ENCODE data around the gene CDKAL1.
"Not testable (repeated sequence)": the region's sequence is repeated elsewhere in the genome, so short reads cannot be mapped to it uniquely, and the experiment has no call there.

Gene CDKAL1

DNA sequence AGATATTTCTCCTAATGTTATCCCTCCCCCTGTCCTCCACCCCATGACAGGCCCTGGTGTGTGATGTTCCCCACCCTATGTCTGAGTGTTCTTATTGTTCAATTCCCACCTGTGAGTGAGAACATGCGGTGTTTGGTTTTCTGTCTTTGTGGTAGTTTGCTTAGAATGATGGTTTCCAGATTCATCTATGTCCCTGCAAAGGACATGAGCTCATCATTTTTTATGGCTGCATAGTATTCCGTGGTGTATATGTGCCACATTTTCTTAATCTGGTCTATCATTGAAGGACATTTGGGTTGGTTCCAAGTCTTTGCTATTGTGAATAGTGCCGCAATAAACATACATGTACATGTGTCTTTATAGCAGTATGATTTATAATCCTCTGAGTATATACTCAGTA is 83.3 kb downstream of the CDKAL1 start:
- H3K36me3 Mint-ChIP-seq (ENCODE audit: low read depth); H3K9me3 Mint-ChIP-seq; H3K4me3 Mint-ChIP-seq; H3K27ac Mint-ChIP-seq; H3K27me3 Mint-ChIP-seq; intact Hi-C loops (cut with micrococcal nuclease); H3K4me1 Mint-ChIP-seq (ENCODE audit: low read depth): not testable (repeated sequence)

DNA sequence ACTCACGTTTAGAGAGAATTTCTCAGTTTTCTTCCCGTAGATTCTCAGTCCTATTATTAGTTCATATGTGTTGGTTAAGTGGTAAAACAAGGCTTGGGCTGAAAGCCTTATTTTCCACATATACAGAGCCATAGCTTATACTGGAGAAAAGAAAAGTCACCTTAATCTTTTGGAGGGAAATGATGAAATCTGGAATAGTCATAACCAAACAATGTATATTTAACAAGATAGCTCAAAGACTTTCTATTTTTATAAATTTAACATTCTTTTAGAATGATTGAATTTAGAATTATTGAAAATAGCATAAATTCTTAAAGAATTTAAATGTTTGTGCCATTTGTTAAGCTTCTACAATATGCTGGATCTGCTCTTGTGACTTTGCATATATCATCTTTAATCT is 85.8 kb downstream of the CDKAL1 start:
- H3K36me3 Mint-ChIP-seq (ENCODE audit: low read depth): no peaks in the 10 kb centered on the region
- no peak overlapping the region for H3K4me3 Mint-ChIP-seq
- H3K27ac Mint-ChIP-seq: no peak overlapping the region
- intact Hi-C loops (cut with micrococcal nuclease): no loop called here
- no peaks in the 10 kb centered on the region for H3K9me3 Mint-ChIP-seq
- H3K27me3 Mint-ChIP-seq: no peaks in the 10 kb centered on the region
- H3K4me1 Mint-ChIP-seq (ENCODE audit: low read depth): peaks cover 5% of the 10 kb centered on the region

DNA sequence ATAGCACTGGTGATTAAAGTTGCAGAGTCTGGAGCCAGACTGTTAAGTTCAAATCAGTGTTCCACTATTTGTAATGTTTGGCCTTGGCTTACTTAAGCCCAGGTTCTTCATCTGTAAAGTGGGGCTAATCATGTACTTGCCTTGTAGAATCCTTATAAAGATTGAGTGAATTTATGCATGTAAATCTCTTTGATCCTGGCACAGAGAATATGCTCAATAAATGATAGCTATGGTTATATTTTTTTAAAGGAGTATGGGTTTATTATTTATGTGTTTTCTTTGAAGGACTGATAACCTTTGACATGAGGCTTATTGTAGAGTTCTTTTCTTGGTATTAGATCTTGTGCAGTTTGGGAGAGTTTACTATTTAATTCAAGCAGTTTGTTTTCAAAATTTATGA is 89.5 kb downstream of the CDKAL1 start:
- Mint-ChIP-seq H3K9me3 (no peaks in the 10 kb centered on the region), H3K4me1 (ENCODE audit: low read depth) (peaks cover 5% of the 10 kb centered on the region), H3K4me3 (no peak overlapping the region), H3K27me3 (no peaks in the 10 kb centered on the region), H3K36me3 (ENCODE audit: low read depth) (no peaks in the 10 kb centered on the region), H3K27ac (no peak overlapping the region)
- intact Hi-C loops (cut with micrococcal nuclease): no loop called here

DNA sequence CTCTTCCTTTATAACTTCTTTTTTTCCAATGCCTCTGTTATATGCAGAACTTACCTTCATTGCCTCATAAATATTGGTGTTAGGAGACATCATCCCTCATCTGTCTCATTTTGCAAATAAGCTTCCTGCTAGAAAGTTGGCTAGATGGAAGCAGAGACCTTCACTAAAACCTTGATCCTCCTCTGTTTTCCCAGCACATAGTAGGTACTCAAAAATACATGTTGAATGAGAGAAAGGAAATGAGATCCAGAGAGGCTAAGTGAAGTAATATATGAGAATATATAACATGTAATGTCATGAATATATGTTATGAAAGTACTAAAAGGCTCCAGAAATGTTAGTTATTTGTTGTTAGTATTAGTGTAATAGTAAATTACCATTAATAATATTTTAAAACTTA is 91.9 kb downstream of the CDKAL1 start:
- no peaks in the 10 kb centered on the region for H3K9me3 Mint-ChIP-seq
- no peak overlapping the region for H3K27ac Mint-ChIP-seq
- intact Hi-C loops (cut with micrococcal nuclease): no loop called here
- H3K36me3 Mint-ChIP-seq (ENCODE audit: low read depth): peaks cover 2% of the 10 kb centered on the region
- H3K4me3 Mint-ChIP-seq: no peak overlapping the region
- H3K4me1 Mint-ChIP-seq (ENCODE audit: low read depth): peaks cover 5% of the 10 kb centered on the region
- H3K27me3 Mint-ChIP-seq: no peaks in the 10 kb centered on the region

DNA sequence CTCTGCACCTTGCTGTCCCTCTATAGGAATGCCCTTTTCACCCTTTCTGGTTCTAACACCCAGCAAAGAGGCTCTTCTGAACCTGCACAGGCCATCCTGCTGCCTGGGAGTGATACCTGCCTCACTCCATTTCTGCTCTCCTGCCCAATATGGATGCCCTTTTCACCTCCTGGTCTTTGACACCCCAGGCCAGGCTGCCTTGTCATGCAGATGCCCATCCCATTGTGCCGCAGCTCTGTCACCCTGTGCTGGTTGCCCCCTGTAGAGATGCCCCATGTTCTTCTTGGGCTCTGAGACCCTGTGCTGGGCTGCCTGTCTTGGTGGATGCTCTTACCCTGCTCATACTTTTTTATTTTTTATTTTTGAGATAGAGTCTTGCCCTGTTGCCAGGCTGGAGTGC is 95.3 kb downstream of the CDKAL1 start:
- H3K27me3 Mint-ChIP-seq: no peaks in the 10 kb centered on the region
- no peak overlapping the region for H3K4me3 Mint-ChIP-seq
- no peaks in the 10 kb centered on the region for H3K4me1 Mint-ChIP-seq (ENCODE audit: low read depth)
- peaks cover 7% of the 10 kb centered on the region for H3K36me3 Mint-ChIP-seq (ENCODE audit: low read depth)
- intact Hi-C loops (cut with micrococcal nuclease): no loop called here
- no peak overlapping the region for H3K27ac Mint-ChIP-seq
- H3K9me3 Mint-ChIP-seq: no peaks in the 10 kb centered on the region

DNA sequence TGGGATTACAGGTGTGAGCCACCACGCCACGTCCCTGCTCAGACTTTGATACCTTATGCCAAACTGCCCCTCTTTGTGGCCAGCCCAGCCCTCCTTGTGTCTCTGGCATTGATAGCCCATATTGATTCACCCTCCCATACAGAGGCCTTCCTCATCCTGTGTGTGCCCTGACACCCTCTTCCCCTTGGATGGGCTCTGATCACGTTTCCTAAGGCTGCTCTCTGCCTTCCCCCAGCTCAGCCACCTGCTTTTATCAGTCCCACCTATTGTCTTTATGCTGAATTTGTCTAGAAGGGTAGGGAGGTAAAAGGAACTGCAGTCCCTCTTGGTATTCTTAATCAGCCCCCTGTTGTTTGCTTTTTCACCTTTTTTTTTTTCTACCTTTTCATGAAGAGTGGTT is 95.9 kb downstream of the CDKAL1 start:
- no peaks in the 10 kb centered on the region for H3K27me3 Mint-ChIP-seq

DNA sequence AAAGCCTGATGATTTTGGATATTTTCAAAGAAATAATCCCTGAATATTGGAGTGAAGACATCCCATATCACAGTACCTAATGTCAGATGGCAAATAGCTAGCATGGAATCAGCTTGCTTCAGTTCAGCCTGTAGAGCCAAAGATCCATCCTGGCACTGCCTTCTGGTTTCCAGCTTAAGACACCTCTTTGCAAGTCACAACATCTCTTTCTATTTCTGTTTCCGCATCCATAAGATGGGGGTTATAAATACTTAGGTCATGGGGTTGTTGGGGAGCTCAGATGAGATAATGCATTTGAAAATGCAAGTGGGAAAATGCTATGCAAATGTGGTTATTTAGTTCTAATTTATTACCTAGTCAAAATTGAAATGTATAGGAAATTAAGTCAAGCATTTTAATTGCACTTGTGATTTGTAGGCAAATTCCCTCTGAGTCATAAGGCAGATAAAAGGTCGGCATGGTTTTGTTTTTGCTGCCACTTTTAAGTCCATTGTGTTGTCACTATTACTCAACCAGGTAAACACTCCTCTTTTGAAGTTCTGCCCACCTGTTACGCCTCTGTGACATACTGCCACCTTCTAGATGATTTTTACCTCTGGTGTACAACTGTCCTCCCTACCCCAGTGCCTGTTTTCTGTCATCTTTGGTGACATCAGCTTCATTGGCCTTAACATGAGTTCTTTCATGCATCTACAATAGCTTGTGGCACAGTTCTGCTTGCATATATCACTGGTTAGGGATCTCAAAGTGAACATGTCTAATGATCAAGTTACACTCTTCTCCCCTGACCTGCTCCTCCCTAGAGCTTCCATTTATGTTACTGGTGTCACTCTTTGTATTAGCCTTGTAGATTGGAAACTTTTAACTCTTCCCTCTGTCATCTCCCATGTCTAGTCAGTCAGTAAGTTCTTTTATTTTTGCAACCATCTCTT is 96.6 kb downstream of the CDKAL1 start:
- no peak overlapping the region for H3K27ac Mint-ChIP-seq
- H3K27me3 Mint-ChIP-seq: no peaks in the 10 kb centered on the region
- intact Hi-C loops (cut with micrococcal nuclease): no loop called here
- H3K4me1 Mint-ChIP-seq (ENCODE audit: low read depth): no peaks in the 10 kb centered on the region
- H3K36me3 Mint-ChIP-seq (ENCODE audit: low read depth): peaks cover 7% of the 10 kb centered on the region
- H3K9me3 Mint-ChIP-seq: no peaks in the 10 kb centered on the region
- H3K4me3 Mint-ChIP-seq: no peak overlapping the region

More for the DNA sequence above, 95.9 kb downstream of the CDKAL1 start:
- Mint-ChIP-seq H3K27ac (no peak overlapping the region), H3K4me3 (no peak overlapping the region), H3K36me3 (ENCODE audit: low read depth) (peaks cover 7% of the 10 kb centered on the region), H3K9me3 (no peaks in the 10 kb centered on the region), H3K4me1 (ENCODE audit: low read depth) (no peaks in the 10 kb centered on the region)
- intact Hi-C loops (cut with micrococcal nuclease): no loop called here

DNA sequence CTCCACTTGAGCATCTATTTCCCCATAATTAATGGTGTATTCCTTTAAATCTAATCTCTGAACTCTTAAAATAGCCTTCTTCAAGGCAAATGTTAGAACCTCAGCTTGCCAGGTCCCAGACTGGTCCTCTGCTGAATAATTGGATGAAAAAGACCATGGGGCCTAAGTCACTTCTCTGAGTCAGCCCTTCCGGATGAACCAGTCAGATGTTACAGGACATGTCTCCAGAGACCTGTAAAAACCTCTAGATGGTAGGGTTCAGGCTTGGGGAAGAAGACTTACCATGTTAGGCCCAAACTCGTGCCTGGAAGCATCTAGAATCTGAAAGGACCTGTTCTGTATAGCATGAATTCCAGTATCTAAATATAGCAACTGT is 97.3 kb downstream of the CDKAL1 start:
- H3K36me3 Mint-ChIP-seq (ENCODE audit: low read depth): peaks cover 13% of the 10 kb centered on the region
- H3K27ac Mint-ChIP-seq: no peak overlapping the region
- H3K27me3 Mint-ChIP-seq: no peaks in the 10 kb centered on the region
- intact Hi-C loops (cut with micrococcal nuclease): no loop called here
- H3K4me3 Mint-ChIP-seq: no peak overlapping the region
- H3K9me3 Mint-ChIP-seq: no peaks in the 10 kb centered on the region
- no peaks in the 10 kb centered on the region for H3K4me1 Mint-ChIP-seq (ENCODE audit: low read depth)

DNA sequence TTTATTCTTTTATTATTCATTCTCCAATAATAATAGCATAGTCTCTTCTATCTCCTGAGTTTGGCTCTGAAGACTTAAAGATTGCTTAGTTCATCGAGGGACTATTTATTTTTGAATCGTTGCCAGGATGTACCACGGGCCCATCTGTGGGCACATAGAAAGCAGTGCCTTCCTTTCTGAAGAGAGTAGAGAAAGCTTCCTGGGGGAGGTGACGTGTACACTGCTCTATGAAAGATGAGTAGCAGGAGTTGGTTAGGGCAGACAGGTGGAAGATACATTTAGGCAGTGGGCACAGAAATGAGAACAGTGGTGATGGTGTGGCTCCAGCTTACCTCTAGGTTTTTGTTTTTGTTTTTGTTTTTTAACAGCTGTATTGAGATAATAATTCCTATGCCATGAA is 98.4 kb downstream of the CDKAL1 start:
- no peak overlapping the region for H3K27ac Mint-ChIP-seq
- H3K36me3 Mint-ChIP-seq (ENCODE audit: low read depth): peaks cover 13% of the 10 kb centered on the region
- intact Hi-C loops (cut with micrococcal nuclease): no loop called here
- no peaks in the 10 kb centered on the region for H3K9me3 Mint-ChIP-seq
- H3K27me3 Mint-ChIP-seq: no peaks in the 10 kb centered on the region
- no peak overlapping the region for H3K4me3 Mint-ChIP-seq
- H3K4me1 Mint-ChIP-seq (ENCODE audit: low read depth): no peaks in the 10 kb centered on the region

DNA sequence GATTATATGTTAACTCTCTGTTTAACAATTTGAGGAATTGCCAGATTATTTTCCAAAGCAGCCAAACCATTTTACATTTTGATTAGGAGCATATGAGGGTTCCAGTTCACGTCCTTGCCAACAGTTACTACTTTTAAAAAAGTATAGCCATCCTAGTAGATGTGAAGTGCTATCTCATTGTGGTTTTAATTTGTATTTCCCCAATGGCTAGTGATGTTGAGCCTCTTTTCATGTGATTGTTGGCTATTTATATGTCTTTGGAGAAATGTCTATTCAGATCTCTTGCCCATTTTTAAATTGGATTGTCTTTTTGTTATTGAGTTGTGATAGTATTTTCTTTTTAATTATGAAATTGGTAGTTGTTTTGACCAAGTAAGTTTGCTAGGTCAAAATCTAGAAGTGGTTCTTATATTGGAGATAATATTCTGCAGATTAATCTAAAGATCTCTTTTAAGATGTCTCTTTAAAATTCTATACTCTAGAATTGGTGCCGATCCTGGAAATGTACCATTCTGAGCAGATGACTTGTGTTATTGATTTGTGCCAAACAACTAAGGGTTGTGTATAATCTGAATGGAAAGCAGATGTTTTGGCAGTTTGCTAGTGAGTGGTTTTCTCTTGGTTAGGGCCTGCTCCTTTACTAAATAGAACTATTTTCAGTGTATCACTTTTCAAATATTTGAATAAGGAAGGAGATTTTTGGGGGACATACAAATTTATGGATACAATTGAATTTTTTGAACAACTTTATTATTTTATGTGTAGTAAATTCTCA is 99.5 kb downstream of the CDKAL1 start:
- H3K36me3 Mint-ChIP-seq (ENCODE audit: low read depth): peaks cover 13% of the 10 kb centered on the region
- no peak overlapping the region for H3K27ac Mint-ChIP-seq
- no peaks in the 10 kb centered on the region for H3K4me1 Mint-ChIP-seq (ENCODE audit: low read depth)
- no peaks in the 10 kb centered on the region for H3K27me3 Mint-ChIP-seq
- H3K9me3 Mint-ChIP-seq: no peaks in the 10 kb centered on the region
- H3K4me3 Mint-ChIP-seq: no peak overlapping the region
- intact Hi-C loops (cut with micrococcal nuclease): no loop called here

DNA sequence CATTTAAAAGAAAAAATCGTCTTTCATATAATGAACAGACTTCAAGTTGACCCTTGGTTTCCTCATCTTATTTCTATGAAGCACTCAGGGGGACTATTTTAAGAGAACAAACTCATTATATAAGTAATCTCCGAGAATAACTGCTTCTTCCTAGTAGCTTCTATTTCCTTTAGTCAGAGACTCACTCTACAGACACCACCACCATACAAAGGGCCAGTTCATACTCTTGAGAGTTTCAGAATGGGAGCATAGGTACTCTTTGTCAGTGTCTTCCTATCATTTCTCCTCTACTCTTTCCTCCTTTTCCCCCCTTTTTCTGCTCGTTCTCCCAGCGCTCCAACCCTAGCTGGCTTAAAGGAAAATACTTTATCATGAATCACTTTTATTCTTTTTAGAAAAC is 104.9 kb downstream of the CDKAL1 start:
- H3K27me3 Mint-ChIP-seq: no peaks in the 10 kb centered on the region
- no peak overlapping the region for H3K4me3 Mint-ChIP-seq
- H3K27ac Mint-ChIP-seq: no peak overlapping the region
- no peaks in the 10 kb centered on the region for H3K9me3 Mint-ChIP-seq
- intact Hi-C loops (cut with micrococcal nuclease): no loop called here
- no peaks in the 10 kb centered on the region for H3K4me1 Mint-ChIP-seq (ENCODE audit: low read depth)
- H3K36me3 Mint-ChIP-seq (ENCODE audit: low read depth): peaks cover 28% of the 10 kb centered on the region

DNA sequence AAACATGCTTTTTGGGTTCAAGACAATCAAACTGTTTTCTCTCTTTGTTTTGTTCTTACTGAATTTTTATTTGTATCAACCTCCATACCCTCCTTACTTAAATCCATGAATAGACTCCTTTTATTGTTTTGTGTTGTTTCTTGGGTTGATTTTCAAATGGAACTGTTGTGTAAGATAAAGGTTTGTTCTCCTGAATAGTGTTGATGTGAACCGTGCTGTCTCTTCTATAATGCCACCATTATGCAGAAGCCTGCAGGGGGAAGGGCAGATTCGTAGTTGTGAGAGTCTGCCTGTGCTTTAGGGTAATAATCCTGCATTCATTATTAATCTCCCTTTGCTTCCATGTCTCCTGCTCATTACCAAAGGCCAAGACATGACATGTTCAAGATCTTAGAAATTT is 105.9 kb downstream of the CDKAL1 start:
- Mint-ChIP-seq H3K36me3 (ENCODE audit: low read depth) (peaks cover 28% of the 10 kb centered on the region), H3K27me3 (no peaks in the 10 kb centered on the region), H3K4me1 (ENCODE audit: low read depth) (no peaks in the 10 kb centered on the region), H3K4me3 (no peak overlapping the region), H3K27ac (no peak overlapping the region), H3K9me3 (no peaks in the 10 kb centered on the region)
- intact Hi-C loops (cut with micrococcal nuclease): no loop called here

DNA sequence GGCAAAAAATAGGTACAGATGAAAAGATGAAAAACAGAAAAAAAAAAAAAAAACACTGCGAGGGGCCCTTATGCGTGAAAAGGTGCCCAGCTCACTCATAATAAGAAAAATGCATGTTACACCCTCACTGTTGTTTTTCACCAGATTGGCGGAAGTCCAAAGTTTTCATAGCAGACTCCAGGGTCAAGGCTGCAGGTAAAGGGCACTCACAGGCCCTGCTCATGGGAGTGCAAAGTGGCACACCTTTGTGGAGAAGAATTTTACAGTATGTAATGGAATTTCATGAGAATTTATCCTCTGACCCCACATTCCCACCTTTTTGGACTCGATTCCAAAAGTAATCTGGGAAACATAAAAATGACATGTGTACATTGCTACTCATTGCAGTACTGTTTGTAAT is 108.2 kb downstream of the CDKAL1 start:
- H3K4me1 Mint-ChIP-seq (ENCODE audit: low read depth): no peaks in the 10 kb centered on the region
- no peak overlapping the region for H3K4me3 Mint-ChIP-seq
- H3K9me3 Mint-ChIP-seq: no peaks in the 10 kb centered on the region
- peaks cover 22% of the 10 kb centered on the region for H3K36me3 Mint-ChIP-seq (ENCODE audit: low read depth)
- H3K27ac Mint-ChIP-seq: no peak overlapping the region
- no peaks in the 10 kb centered on the region for H3K27me3 Mint-ChIP-seq
- intact Hi-C loops (cut with micrococcal nuclease): no loop called here

DNA sequence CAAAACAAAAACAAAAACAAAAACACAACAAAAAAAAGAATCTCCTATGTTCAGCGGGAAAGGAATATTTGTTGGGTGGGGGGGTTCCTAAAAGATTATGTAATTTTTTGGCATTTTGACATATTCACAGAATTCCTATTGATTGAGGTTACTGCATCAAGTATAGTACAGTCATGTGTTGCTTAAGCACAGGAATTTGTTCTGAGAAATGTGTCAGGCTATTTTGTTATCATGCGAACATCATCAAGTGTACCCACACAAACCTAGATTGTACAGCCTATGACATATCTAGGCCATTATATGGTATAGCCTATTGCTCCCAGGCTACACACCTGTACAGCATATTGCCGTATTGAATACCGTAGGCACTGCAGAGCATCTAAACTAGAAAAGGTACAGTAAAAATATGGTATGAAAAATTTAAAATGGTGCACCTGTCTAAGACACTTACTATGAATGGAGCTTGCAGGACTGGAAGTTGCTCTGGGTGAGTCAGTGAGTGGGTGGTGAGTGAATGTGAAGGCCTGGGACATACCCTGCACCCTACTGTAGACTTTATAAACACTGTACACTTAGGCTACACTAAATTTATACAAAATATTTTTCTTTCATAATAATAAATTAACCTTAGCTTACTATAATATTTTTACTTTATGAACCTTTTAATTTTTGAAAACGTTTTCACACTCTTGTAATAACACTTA is 110.6 kb downstream of the CDKAL1 start:
- Mint-ChIP-seq H3K4me3 (no peak overlapping the region), H3K27me3 (no peaks in the 10 kb centered on the region), H3K4me1 (ENCODE audit: low read depth) (no peaks in the 10 kb centered on the region), H3K36me3 (ENCODE audit: low read depth) (peaks cover 20% of the 10 kb centered on the region), H3K27ac (no peak overlapping the region), H3K9me3 (no peaks in the 10 kb centered on the region)
- intact Hi-C loops (cut with micrococcal nuclease): no loop called here

Measured in dendritic cell treated with granulocyte-macrophage colony-stimulating factor and Interleukin-4, amounts not matched to agents 40 ng/mL and 50 ng/mL, for 4 days (primary cell).